Activated CD8-positive, alpha-beta memory T cell treated with anti-CD3 and anti-CD28 coated beads for 36 hours (primary cell): ENCODE measurements around the gene CTNNA3. TPM values are rescaled to one million over a fixed set of nuclear protein-coding genes. Genes with fewer than 3 reads are reported as not detected.

Source experiments
- CTCF ChIA-PET: fragments of 350-600 bp; sonication (Branson Sonifier 250); formaldehyde crosslinking; loops from one replicate; lab custom pipeline; 2021; ENCODE audit warnings: antibody characterized with exemption; lab: Charles Lee
- POLR2A ChIA-PET: fragments of 350-600 bp; sonication (Branson Sonifier 250); formaldehyde crosslinking; loops from one replicate; lab custom pipeline; 2021; ENCODE audit warnings: antibody characterized with exemption; lab: Charles Lee
- total RNA-seq, 2 experiments: library from RNA; stranded (reverse); gene quantifications; one replicate each; pipeline ENCODE4 v1.2.3, GENCODE V29; 2021

The CTNNA3 gene
- total RNA-seq, 2 experiments from 2014 or later = not detected

GRCh38 chr10:66085906-66086305 lies 1610.1 kb downstream of the CTNNA3 start:
- POLR2A ChIA-PET = no interaction called here
- CTCF ChIA-PET = no interaction called here

DNA sequence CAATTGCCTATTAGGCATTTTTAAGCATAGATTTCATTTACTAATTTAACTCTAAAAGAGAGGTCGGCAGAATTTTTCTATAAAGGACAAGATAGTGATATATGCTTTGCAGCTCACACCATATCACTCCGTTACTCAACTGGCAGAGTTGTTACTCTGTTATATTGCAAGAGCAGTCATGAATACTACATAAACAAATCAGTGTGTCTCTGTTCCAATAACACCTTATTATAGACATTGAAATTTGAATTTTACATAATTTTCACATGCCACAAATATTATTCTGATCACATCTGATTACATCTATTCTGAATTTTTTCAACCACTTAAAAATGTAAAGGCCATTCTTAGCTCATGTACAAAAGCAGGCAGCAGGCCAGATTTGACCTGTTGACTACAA lies 1624.1 kb downstream of the CTNNA3 start:
- CTCF ChIA-PET = no interaction called here
- POLR2A ChIA-PET = no interaction called here

DNA sequence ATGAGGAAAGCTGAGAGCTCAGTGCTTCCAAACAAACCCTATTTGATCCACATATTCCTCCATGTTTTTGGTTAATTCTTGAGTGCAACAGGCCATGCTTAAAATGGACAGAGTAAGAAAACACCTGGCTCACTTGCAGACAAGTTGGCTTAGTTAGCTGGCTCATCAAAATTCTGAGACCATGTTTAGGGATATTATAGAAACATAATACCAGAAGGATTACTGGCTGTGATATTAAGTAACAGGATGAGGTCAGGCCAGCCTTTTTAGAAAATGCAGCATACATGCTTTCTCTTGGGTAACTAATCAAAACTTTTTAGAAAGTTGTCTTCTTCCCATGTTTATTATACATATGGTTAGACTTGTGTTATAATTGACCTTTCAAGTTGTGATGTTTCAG lies 1637.4 kb downstream of the CTNNA3 start:
- ChIA-PET POLR2A (no interaction called here), CTCF (no interaction called here)

DNA sequence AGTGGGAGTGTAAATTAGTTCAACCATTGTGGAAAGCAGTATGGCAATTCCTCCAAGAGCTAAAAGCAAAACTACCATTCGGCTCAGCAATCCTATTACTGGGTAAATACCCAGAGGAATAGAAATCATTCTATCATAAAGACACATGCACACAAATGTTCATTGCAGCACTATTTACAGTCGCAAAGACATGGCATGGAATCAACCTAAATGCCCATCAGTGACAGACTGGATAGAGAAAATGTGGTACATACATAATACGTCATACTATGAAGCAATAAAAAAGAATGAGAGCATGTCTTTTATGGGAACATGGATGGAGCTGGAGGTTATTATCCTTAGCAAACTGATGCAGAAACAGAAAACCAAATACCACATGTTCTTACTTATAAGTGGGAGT lies 1646.7 kb downstream of the CTNNA3 start:
- POLR2A ChIA-PET = no interaction called here
- CTCF ChIA-PET = no interaction called here

DNA sequence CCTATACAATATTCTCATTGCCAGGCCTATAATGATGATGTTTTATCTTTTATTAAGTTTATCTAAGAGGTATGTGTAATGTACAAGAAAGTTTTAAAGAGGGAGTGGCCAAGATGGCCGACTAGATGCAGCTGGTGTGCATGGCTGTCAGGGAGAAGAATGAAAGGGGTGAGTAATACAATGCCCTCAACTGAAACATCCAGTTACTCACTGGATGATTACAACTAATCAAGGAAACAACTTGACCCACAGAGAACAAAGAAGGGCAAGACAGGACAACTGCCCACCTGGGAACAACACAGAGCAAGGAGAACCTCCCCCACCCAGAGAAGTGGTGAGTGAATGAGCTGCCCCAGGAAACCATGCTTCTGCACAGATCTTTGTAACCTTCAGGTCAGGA lies 1650.1 kb downstream of the CTNNA3 start:
- CTCF ChIA-PET = no interaction called here
- POLR2A ChIA-PET = no interaction called here

DNA sequence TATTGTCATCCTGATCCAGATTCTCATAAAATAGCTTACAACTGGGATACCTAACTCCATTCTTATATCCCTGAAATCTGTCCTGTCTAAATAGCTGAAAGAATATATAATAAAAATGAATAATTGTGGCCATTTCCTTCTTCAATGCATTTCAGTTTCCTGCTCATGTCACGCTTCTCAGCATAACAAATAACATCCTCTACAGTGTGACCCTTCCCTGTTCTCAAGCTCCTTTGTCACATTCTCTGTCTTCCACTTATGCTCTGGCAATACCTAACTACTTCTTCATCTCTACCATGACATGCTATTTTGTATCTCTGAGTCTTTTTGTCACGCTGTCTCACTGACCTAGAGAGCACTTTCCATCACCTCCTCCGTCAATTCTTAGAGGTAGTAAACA lies 1654.2 kb downstream of the CTNNA3 start:
- ChIA-PET CTCF (no interaction called here), POLR2A (no interaction called here)

DNA sequence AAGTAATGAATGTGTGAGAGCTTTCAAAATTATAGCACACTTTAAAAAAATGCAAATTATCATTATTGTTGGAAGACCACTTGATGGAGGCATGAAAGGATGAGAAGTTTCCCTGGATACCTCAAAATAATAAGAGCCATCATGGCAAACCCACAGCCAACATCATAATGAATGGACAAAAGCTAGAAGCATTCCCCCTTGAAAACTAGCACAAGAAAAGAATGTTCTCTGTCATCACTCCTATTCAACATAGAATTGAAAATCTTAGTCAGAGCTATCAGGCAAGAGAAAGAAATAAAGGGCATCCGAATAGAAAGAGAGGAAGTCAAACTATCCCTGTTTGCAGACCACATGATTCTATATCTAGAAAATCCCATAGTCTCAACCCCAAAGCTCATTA lies 1657.4 kb downstream of the CTNNA3 start:
- POLR2A ChIA-PET = no interaction called here
- CTCF ChIA-PET = no interaction called here

DNA sequence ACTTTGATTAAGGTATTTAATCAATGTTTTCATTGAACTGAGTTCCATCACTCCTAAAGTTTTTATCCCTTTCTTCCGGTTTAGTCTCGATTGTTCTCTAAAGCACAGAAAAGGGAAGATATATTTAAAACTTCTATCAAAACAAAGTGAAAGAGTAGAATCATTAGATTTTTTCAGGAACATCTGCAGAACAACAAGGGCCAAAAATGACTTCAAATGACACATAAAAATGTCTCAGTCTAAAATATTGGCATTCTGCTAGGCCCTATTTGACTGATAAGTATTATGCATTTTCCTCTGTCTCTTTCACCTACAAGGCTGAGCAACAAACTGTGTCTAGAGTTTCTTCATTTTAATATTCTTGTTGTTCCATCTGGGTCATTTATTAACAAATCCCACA lies 1669.7 kb downstream of the CTNNA3 start:
- ChIA-PET CTCF (no interaction called here), POLR2A (no interaction called here)

- ChIA-PET POLR2A (no interaction called here), CTCF (no interaction called here)
These were observed 1670.8 kb downstream of the CTNNA3 start for GRCh38 chr10:66025186-66025585.

GRCh38 chr10:66021423-66021822 lies 1674.6 kb downstream of the CTNNA3 start:
- ChIA-PET CTCF (interaction anchor here (0.6 kb wide), 1 partner anchor 29 kb away, joined by 3 read pairs; no protein-coding TSS in a partner anchor), POLR2A (no interaction called here)

DNA sequence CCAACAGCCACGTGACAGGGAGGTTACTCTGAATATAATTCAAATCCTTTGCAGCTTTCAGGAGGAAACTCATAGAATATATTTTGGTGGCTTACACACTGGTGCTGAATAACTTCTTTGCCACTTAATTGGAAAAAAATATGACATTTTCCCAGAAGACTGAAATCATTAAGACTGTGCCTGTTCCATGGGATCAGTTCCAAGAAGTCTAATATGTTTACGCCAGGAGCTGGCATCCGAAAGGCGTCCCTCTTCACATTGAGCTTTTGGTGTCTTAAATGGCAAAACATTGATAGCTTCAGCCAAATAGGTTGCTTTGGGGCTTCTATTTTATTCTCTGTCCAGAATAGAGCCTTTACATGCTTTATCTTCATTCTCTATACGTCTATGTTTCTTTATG lies 1687.8 kb downstream of the CTNNA3 start:
- CTCF ChIA-PET = no interaction called here
- POLR2A ChIA-PET = no interaction called here

DNA sequence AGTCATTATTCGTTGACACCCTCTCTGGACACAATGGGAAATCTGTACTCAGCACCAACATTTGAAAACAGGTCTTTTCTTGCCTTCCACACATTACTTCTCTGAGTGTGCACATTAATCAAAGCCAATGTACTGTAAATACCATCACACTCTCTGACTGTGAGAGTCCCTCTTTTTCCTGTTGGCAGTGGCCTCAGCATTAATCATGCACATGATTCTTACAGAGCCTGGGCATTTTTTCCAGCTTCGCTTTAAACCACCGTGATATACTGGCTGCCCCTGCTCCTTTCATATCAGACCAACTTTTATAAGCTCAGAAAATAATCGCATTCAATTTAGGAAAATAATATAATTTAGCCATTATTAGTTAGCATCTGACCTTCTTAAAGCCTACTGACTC lies 1689.6 kb downstream of the CTNNA3 start:
- CTCF ChIA-PET = no interaction called here

GRCh38 chr10:65993451-65993850 lies 1702.5 kb downstream of the CTNNA3 start:
- POLR2A ChIA-PET = no interaction called here

More for the DNA sequence above, 1689.6 kb downstream of the CTNNA3 start:
- POLR2A ChIA-PET = no interaction called here

GRCh38 chr10:65968871-65969270 lies 1727.1 kb downstream of the CTNNA3 start:
- ChIA-PET POLR2A (no interaction called here), CTCF (no interaction called here)

More at GRCh38 chr10:65993451-65993850, 1702.5 kb downstream of the CTNNA3 start:
- CTCF ChIA-PET = no interaction called here

- ChIA-PET CTCF (no interaction called here), POLR2A (no interaction called here)
These were observed 1727.6 kb downstream of the CTNNA3 start for GRCh38 chr10:65968437-65968836.

DNA sequence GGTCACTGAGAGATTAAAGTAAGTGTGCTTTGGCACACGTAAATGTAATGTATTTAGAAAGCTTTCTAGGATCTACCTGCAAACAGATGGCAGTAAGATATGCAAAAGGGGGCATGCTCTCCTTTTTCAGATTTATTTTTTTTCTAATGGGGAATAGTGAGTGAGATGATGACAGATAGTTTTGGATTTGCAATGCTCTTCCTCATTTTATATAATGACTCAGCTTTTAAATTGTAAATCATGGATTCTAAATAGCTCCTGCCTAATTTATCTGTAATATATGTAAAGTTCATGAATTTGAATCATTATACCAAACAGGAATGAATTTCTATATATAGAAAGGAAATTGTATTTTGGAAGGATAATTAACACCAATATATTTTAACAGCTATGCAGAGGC lies 1731.8 kb downstream of the CTNNA3 start:
- POLR2A ChIA-PET = no interaction called here

GRCh38 chr10:65952086-65952485 lies 1743.9 kb downstream of the CTNNA3 start:
- CTCF ChIA-PET = no interaction called here
- POLR2A ChIA-PET = no interaction called here

More for the DNA sequence above, 1731.8 kb downstream of the CTNNA3 start:
- CTCF ChIA-PET = no interaction called here

DNA sequence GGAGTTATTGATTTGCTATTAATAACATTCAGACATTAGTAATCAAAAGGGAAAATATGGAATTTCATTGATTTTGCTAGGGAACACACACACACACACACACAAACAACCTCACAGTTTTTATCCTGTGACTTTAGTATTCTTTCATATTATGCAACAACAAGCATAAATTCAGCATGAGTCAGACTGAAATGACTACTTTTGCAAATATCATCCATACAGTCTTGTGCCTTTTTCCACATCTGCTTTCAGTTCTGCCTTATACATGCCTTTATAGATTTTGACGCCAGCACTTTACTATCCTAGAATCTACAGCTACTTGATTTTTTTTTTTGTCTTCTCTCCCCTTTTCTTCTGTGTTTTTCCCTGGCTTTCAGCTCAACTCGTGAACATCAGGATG lies 1745.9 kb downstream of the CTNNA3 start:
- ChIA-PET POLR2A (no interaction called here), CTCF (no interaction called here)

GRCh38 chr10:65949526-65949925 lies 1746.5 kb downstream of the CTNNA3 start:
- CTCF ChIA-PET = no interaction called here
- POLR2A ChIA-PET = no interaction called here

DNA sequence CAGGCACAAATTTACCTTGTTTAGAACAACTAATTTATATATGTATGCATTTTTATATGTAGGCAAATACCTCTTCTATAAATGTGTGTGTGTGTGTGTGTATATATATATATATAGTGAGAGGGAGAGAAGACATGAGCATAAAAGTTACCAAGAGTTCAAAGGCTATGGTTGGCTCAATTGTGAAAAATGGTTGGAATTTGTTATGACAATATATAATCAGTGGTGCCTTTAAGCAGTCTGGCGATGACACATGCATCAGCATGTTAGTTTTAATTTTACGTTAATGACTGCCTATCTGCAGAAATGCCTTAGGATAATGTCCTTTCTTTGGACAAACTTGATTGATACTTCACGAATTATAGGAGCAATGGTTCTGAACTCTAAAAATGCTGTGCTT lies 1750.9 kb downstream of the CTNNA3 start:
- ChIA-PET CTCF (no interaction called here), POLR2A (no interaction called here)

GRCh38 chr10:65943451-65943850 lies 1752.5 kb downstream of the CTNNA3 start:
- ChIA-PET CTCF (no interaction called here), POLR2A (no interaction called here)
